Stomach (tissue), 9 donors: ENCODE data around the gene FLCN. TPM values are rescaled to one million over a fixed set of nuclear protein-coding genes. Genes with fewer than 3 reads are reported as not detected.

ENCODE experiments used
- DNase-seq, 2 donors: peaks; one replicate each; pipeline versions ENCODE4 v3.0.0 to v3.0.0-alpha.2; 2013 to 2019
- H3K27ac ChIP-seq, 5 donors: fragments of 200-600 bp in 4 of 5; sonication (generic) in 4 of 5; one replicate each; pipeline ENCODE4 v1.5.1; 2013 to 2019; ENCODE audit warnings: mild to moderate bottlenecking in 1 of 5, moderate library complexity in 1 of 5
- H3K27me3 ChIP-seq, 3 donors: fragments of 200-600 bp; sonication (generic); one replicate each; pipeline ENCODE4 v1.5.1; 2017 to 2019; ENCODE audit warnings: mixed run types in 1 of 3
- H3K36me3 ChIP-seq, 4 donors: fragments of 200-600 bp; sonication (generic); 1 replicate in 3 of 4; 2 replicates in 1 of 4; pipeline ENCODE4 v1.5.1; 2016 to 2019
- H3K4me1 ChIP-seq, 4 donors: fragments of 200-600 bp; sonication (generic); one replicate each; pipeline ENCODE4 v1.5.1; 2016 to 2019
- H3K4me3 ChIP-seq, 4 donors: fragments of 200-600 bp; sonication (generic) in 3 of 4; one replicate each; pipeline ENCODE4 v1.5.1; 2016 to 2019; ENCODE audit warnings: mild to moderate bottlenecking in 1 of 4
- H3K9me3 ChIP-seq, 4 donors: fragments of 200-600 bp; sonication (generic); one replicate each; pipeline ENCODE4 v1.5.1; 2016 to 2019
- EP300 ChIP-seq: sonication (generic); formaldehyde crosslinking; IDR thresholded peaks from one replicate; pipeline ENCODE4 v1.6.1; 2017; ENCODE audit warnings: antibody characterized with exemption
- POLR2A ChIP-seq, 4 donors: fragments of 450-650 bp; IDR thresholded peaks; one replicate each; pipeline ENCODE4 v1.6.1; 2016; ENCODE audit warnings: antibody characterized with exemption in 4 of 4, control low read depth in 2 of 4, mild to moderate bottlenecking in 1 of 4, moderate library complexity in 1 of 4
- POLR2AphosphoS5 ChIP-seq, 3 donors: sonication (generic); formaldehyde crosslinking; IDR thresholded peaks; one replicate each; pipeline ENCODE4 v1.6.1; 2016; ENCODE audit warnings: antibody characterized with exemption in 3 of 3
- WGBS, 5 donors: extraction: QIAGEN DNeasy Blood & Tissue Kit in 3 of 5; methylation state at CpG; one replicate each; pipeline versions ENCODE4 v1.1.5 to v1.1.7; 2013 to 2018; 5-methylcytosine and 5-hydroxymethylcytosine counted together
- intact Hi-C: fragments of 100-400 bp; cut with DNase I; formaldehyde crosslinking; loops from one replicate; pipeline ENCODE4 v1.15.1; 2023; ENCODE audit warnings: low total_unique reads
- polyA plus RNA-seq, 3 donors: library from polyadenylated mRNA; stranded (reverse); fragments of 200-250 nt; gene quantifications; one replicate each; pipeline ENCODE4 v1.2.3, GENCODE V29; 2013
- total RNA-seq, 5 donors: library from RNA; depleted of rRNA; stranded (reverse); fragments of >200 nt; gene quantifications; one replicate each; pipeline versions ENCODE4 v1.1.0 to v1.2.3, GENCODE V29; 2014 to 2016
- TF ChIP-seq, protein P1 (sequence below), 7 experiments: fragments of 450-650 bp in 4 of 7; fragments of 200-600 bp in 3 of 7; sonication (generic) in 3 of 7; IDR thresholded peaks; one replicate each; pipeline ENCODE4 v1.5.1; 2016 to 2019; ENCODE audit warnings: antibody characterized with exemption in 7 of 7, control low read depth in 2 of 7, mild to moderate bottlenecking in 1 of 7
- donor health status: healthy with polysubstance abuse.
- donor health status: Bipolar disorder and iron deficiency.
- donor health status: healthy.

The FLCN gene
- total and polyA plus RNA-seq, 8 donors = 6.9 to 378 (median 41.9) TPM

DNA sequence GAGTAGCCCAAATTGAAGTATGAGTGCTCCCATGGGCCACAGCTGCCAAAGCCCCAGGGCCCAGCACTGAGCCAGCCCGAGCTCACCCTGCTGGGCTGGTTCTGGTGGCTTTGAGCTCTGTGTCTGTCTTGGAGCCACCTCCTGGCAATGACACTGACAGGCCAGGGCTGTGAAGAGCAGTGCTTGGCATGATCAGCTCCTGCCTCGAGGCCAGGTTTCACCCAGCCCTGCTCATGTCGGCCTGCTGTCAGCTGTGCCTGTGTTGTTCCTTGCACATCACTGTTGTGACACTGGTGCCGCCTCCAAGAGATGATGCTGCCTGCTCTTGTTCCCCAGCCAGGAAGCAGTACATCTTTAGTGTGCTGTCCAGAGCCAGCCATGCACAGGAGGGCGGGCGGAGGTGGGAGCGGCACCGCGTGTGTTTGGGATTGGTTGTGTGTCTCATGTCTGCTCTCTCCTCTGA, 56.8 kb downstream of the FLCN start:
- Histone ChIP-seq H3K9me3 (no peaks in the 10 kb centered on the region), H3K36me3 (peaks cover 75 to 100% (median 96%) of the 10 kb centered on the region in 4 donors), H3K4me3 (no peak overlapping the region), H3K27me3 (no peaks in the 10 kb centered on the region), H3K4me1 (peaks cover 0 to 17% (median 7%) of the 10 kb centered on the region in 4 donors), H3K27ac (no peak overlapping the region)
- TF ChIP-seq, protein P1, sequence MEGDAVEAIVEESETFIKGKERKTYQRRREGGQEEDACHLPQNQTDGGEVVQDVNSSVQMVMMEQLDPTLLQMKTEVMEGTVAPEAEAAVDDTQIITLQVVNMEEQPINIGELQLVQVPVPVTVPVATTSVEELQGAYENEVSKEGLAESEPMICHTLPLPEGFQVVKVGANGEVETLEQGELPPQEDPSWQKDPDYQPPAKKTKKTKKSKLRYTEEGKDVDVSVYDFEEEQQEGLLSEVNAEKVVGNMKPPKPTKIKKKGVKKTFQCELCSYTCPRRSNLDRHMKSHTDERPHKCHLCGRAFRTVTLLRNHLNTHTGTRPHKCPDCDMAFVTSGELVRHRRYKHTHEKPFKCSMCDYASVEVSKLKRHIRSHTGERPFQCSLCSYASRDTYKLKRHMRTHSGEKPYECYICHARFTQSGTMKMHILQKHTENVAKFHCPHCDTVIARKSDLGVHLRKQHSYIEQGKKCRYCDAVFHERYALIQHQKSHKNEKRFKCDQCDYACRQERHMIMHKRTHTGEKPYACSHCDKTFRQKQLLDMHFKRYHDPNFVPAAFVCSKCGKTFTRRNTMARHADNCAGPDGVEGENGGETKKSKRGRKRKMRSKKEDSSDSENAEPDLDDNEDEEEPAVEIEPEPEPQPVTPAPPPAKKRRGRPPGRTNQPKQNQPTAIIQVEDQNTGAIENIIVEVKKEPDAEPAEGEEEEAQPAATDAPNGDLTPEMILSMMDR (IDR thresholded peaks at IDR 0.05) = no peak
- TF ChIP-seq POLR2AphosphoS5 (IDR thresholded peaks at IDR 0.05) (no peak), EP300 (no peak), POLR2A (IDR thresholded peaks at IDR 0.05) (no peak)
- 91 to 94% (median 92%) methylated on average over 1 to 9 of the region's 9 CpGs for WGBS, 5 donors
- no peak for DNase-seq
- intact Hi-C loops = no loop called here

- TF ChIP-seq POLR2AphosphoS5 (IDR thresholded peaks at IDR 0.05) (no peak), POLR2A (IDR thresholded peaks at IDR 0.05) (no peak), EP300 (no peak)
- WGBS, 5 donors = 70 to 88% (median 82%) methylated on average over 2 of the region's 2 CpGs
- Histone ChIP-seq H3K27me3 (no peaks in the 10 kb centered on the region), H3K4me1 (peaks cover 0 to 9% (median under 1%) of the 10 kb centered on the region in 4 donors), H3K27ac (no peak overlapping the region), H3K9me3 (no peaks in the 10 kb centered on the region), H3K36me3 (peaks cover 81 to 100% (median 100%) of the 10 kb centered on the region in 4 donors), H3K4me3 (no peak overlapping the region)
- intact Hi-C loops = no loop called here
- DNase-seq = no peak
Measured at GRCh38 chr17:17179371-17179827, 57.6 kb downstream of the FLCN start.

GRCh38 chr17:17177176-17177575, 59.8 kb downstream of the FLCN start:
- intact Hi-C loops = no loop called here
- WGBS, 5 donors = 94 to 98% (median 96%) methylated on average over 9 to 12 of the region's 12 CpGs
- peaks cover 97 to 100% (median 100%) of the 10 kb centered on the region in 4 donors for H3K36me3 ChIP-seq

GRCh38 chr17:17176341-17176740, 60.6 kb downstream of the FLCN start:
- no peaks in the 10 kb centered on the region for H3K4me1 ChIP-seq
- DNase-seq = no peak
- H3K27me3 ChIP-seq = no peaks in the 10 kb centered on the region
- H3K27ac ChIP-seq = no peak overlapping the region
- WGBS, 5 donors = 90 to 94% (median 93%) methylated on average over 12 of the region's 12 CpGs
- no peak for TF ChIP-seq EP300
- TF ChIP-seq, protein P1 (IDR thresholded peaks at IDR 0.05) = no peak
- intact Hi-C loops = no loop called here
- peaks cover 97 to 100% (median 100%) of the 10 kb centered on the region in 4 donors for H3K36me3 ChIP-seq
- no peak overlapping the region for H3K4me3 ChIP-seq
- H3K9me3 ChIP-seq = no peaks in the 10 kb centered on the region

More at GRCh38 chr17:17177176-17177575, 59.8 kb downstream of the FLCN start:
- Histone ChIP-seq H3K9me3 (no peaks in the 10 kb centered on the region), H3K27ac (no peak overlapping the region), H3K4me3 (no peak overlapping the region), H3K4me1 (no peaks in the 10 kb centered on the region), H3K27me3 (no peaks in the 10 kb centered on the region)
- TF ChIP-seq EP300 = no peak
- TF ChIP-seq POLR2A (IDR thresholded peaks at IDR 0.05) = no peak
- TF ChIP-seq, protein P1 (IDR thresholded peaks at IDR 0.05) = no peak
- TF ChIP-seq POLR2AphosphoS5 (IDR thresholded peaks at IDR 0.05) = no peak
- DNase-seq = no peak

GRCh38 chr17:17175917-17176316, 61.1 kb downstream of the FLCN start:
- H3K4me3 ChIP-seq = no peak overlapping the region
- H3K36me3 ChIP-seq = peaks cover 95 to 100% (median 100%) of the 10 kb centered on the region in 4 donors
- WGBS, 5 donors = 79 to 88% (median 80%) methylated on average over 9 to 12 of the region's 12 CpGs
- no peak overlapping the region for H3K27ac ChIP-seq
- TF ChIP-seq POLR2A (IDR thresholded peaks at IDR 0.05) (no peak), EP300 (no peak), POLR2AphosphoS5 (IDR thresholded peaks at IDR 0.05) (no peak)
- no peaks in the 10 kb centered on the region for H3K9me3 ChIP-seq
- H3K4me1 ChIP-seq = no peaks in the 10 kb centered on the region
- DNase-seq = no peak
- intact Hi-C loops = no loop called here
- H3K27me3 ChIP-seq = no peaks in the 10 kb centered on the region
